CD4-positive, alpha-beta T cell (primary cell): ENCODE measurements around the gene CACNG8. TPM values are rescaled to one million over a fixed set of nuclear protein-coding genes. Genes with fewer than 3 reads are reported as not detected.

Experiments
- ATAC-seq: fragments of 200-7000 bp; cut with Tn5 transposase; one replicate; pipeline ENCODE4 v1.10.0; 2022; ENCODE audit warnings: mild to moderate bottlenecking; ENCODE audit not compliant: poor library complexity
- CTCF ChIA-PET: fragments of 350-600 bp; sonication (Branson Sonifier 250); formaldehyde crosslinking; loops from one replicate; lab custom pipeline; 2021; ENCODE audit warnings: antibody characterized with exemption, inconsistent platforms; lab: Charles Lee
- POLR2A ChIA-PET: fragments of 350-600 bp; sonication (Branson Sonifier 250); formaldehyde crosslinking; loops from one replicate; lab custom pipeline; 2021; ENCODE audit warnings: antibody characterized with exemption, inconsistent platforms; lab: Charles Lee
- DNase-seq, 14 experiments: peaks; one replicate each; pipeline ENCODE4 v3.0.0-alpha.2; 2013 to 2020; ENCODE audit warnings: mixed read lengths in 2 of 14
- H3K27ac ChIP-seq, 2 donors: one replicate each; pipeline versions ENCODE4 v1.5.1 to v1.7.0; 2013; ENCODE audit warnings: low read length in 2 of 2, low read depth in 1 of 2, mild to moderate bottlenecking in 1 of 2
- H3K27me3 ChIP-seq, 2 experiments: 1 replicate in 1 of 2; 2 replicates in 1 of 2; pipeline versions ENCODE4 v1.6.1 to v1.7.0; 2013; ENCODE audit warnings: low read length in 2 of 2, control low read depth in 1 of 2, mild to moderate bottlenecking in 1 of 2, moderate library complexity in 1 of 2; ENCODE audit not compliant: insufficient read depth in 2 of 2, control insufficient read depth in 1 of 2
- H3K36me3 ChIP-seq: one replicate; pipeline ENCODE4 v1.6.1; 2013; ENCODE audit warnings: low read length, control low read depth; ENCODE audit not compliant: insufficient read depth
- H3K4me1 ChIP-seq: one replicate; pipeline ENCODE4 v1.6.1; 2013; ENCODE audit warnings: low read length, control low read depth; ENCODE audit not compliant: insufficient read depth
- H3K4me3 ChIP-seq: one replicate; pipeline ENCODE4 v1.5.1; 2013; ENCODE audit warnings: mild to moderate bottlenecking, low read length, moderate library complexity
- H3K9me3 ChIP-seq, 2 experiments: 1 replicate in 1 of 2; 2 replicates in 1 of 2; pipeline versions ENCODE4 v1.6.1 to v1.7.0; 2013; ENCODE audit warnings: low read length in 2 of 2, mild to moderate bottlenecking in 2 of 2, control low read depth in 1 of 2, moderate library complexity in 1 of 2; ENCODE audit not compliant: control insufficient read depth in 1 of 2, insufficient read depth in 1 of 2
- H3K27ac Mint-ChIP-seq: one replicate; pipeline ENCODE4 v1.8.0; 2020; ENCODE audit warnings: mixed read lengths
- H3K27me3 Mint-ChIP-seq: one replicate; pipeline ENCODE4 v1.8.0; 2021; ENCODE audit warnings: mixed read lengths
- H3K36me3 Mint-ChIP-seq: one replicate; pipeline ENCODE4 v1.8.0; 2021; ENCODE audit warnings: low read depth, mixed read lengths
- H3K4me1 Mint-ChIP-seq: one replicate; pipeline ENCODE4 v1.8.0; 2021; ENCODE audit warnings: low read depth, mixed read lengths
- H3K4me3 Mint-ChIP-seq: one replicate; pipeline ENCODE4 v1.8.0; 2020; ENCODE audit warnings: mild to moderate bottlenecking, mixed read lengths
- H3K9me3 Mint-ChIP-seq: one replicate; pipeline ENCODE4 v1.8.0; 2020; ENCODE audit warnings: mixed read lengths
- CTCF ChIP-seq: fragments of 200-600 bp; IDR thresholded peaks from one replicate; pipeline ENCODE4 v1.8.0; 2022; ENCODE audit warnings: antibody characterized with exemption, mild to moderate bottlenecking
- intact Hi-C, 2 experiments: fragments of 100-400 bp; cut with DNase I in 1 of 2; cut with micrococcal nuclease in 1 of 2; formaldehyde crosslinking; loops; one replicate each; pipeline versions ENCODE4 v1.15.1 to v1.9.0; 2023 to 2025; cut with DNase I, micrococcal nuclease
- total RNA-seq, 174 experiments: library from RNA in 2 of 174; stranded (reverse) in 2 of 174; gene quantifications; one replicate each; pipeline ENCODE4 v1.2.3 and lab custom pipeline; 2021 to 2026

Gene CACNG8
- total RNA-seq, 2 experiments from 2014 or later: not detected

GRCh38 chr19:53960187-53960586 is 2.5 kb upstream of the CACNG8 start:
- Histone ChIP-seq H3K36me3 (no peaks in the 10 kb centered on the region), H3K9me3 (peaks cover 0 to 15% of the 10 kb centered on the region in 2 experiments), H3K4me3 (no peak overlapping the region), H3K27me3 (peaks cover 66 to 79% of the 10 kb centered on the region in 2 experiments), H3K4me1 (no peaks in the 10 kb centered on the region), H3K27ac (no peak overlapping the region)
- ATAC-seq (no peak), DNase-seq (no peak)
- no peak for TF ChIP-seq CTCF
- POLR2A ChIA-PET: no interaction called here
- Mint-ChIP-seq H3K27me3 (peaks cover 76% of the 10 kb centered on the region), H3K4me1 (peaks cover 6% of the 10 kb centered on the region), H3K36me3 (no peaks in the 10 kb centered on the region), H3K4me3 (no peak overlapping the region), H3K27ac (no peak overlapping the region), H3K9me3 (no peaks in the 10 kb centered on the region)
- CTCF ChIA-PET: no interaction called here
- intact Hi-C loops: no loop called here

- Mint-ChIP-seq H3K4me1 (peaks cover 6% of the 10 kb centered on the region), H3K9me3 (no peaks in the 10 kb centered on the region), H3K36me3 (no peaks in the 10 kb centered on the region), H3K27me3 (peaks cover 78% of the 10 kb centered on the region), H3K4me3 (no peak overlapping the region), H3K27ac (no peak overlapping the region)
- TF ChIP-seq CTCF: no peak
- POLR2A ChIA-PET: no interaction called here
- ATAC-seq: no peak
- Histone ChIP-seq H3K9me3 (peaks cover 0 to 15% of the 10 kb centered on the region in 2 experiments), H3K27ac (no peak overlapping the region), H3K4me1 (no peaks in the 10 kb centered on the region), H3K4me3 (no peak overlapping the region), H3K36me3 (no peaks in the 10 kb centered on the region), H3K27me3 (peaks cover 66 to 76% of the 10 kb centered on the region in 2 experiments)
- CTCF ChIA-PET: no interaction called here
- DNase-seq: no peak
- intact Hi-C loops: no loop called here
These were observed 1.9 kb upstream of the CACNG8 start for GRCh38 chr19:53960886-53961285.

GRCh38 chr19:53961523-53962356 is 997 bp upstream of the CACNG8 start:
- Mint-ChIP-seq H3K27me3 (peaks cover 85% of the 10 kb centered on the region), H3K27ac (no peak overlapping the region), H3K4me1 (peaks cover 6% of the 10 kb centered on the region), H3K4me3 (no peak overlapping the region), H3K9me3 (no peaks in the 10 kb centered on the region), H3K36me3 (no peaks in the 10 kb centered on the region)
- H3K4me3 ChIP-seq: no peak overlapping the region
- no peak for DNase-seq
- H3K4me1 ChIP-seq: no peaks in the 10 kb centered on the region
- TF ChIP-seq CTCF: no peak
- no peak overlapping the region for H3K27ac ChIP-seq
- ChIA-PET CTCF (no interaction called here), POLR2A (no interaction called here)
- H3K36me3 ChIP-seq: no peaks in the 10 kb centered on the region
- H3K27me3 ChIP-seq: peaks cover 59 to 75% of the 10 kb centered on the region in 2 experiments
- peaks cover 0 to 15% of the 10 kb centered on the region in 2 experiments for H3K9me3 ChIP-seq
- ATAC-seq: no peak
- intact Hi-C loops: no loop called here
